ENCODE measurements around the gene ST8SIA6. TPM values are rescaled to one million over a fixed set of nuclear protein-coding genes. Genes with fewer than 3 reads are reported as not detected.

The ST8SIA6 gene
- total and polyA plus RNA-seq, 9 of the 15 experiments (the other 6 are each of a cell fraction or from before 2014, with no cell fraction given): 0.69 to 6.7 (median 5.0) TPM

GRCh38 chr10:17335065-17335464 lies 119.3 kb downstream of the ST8SIA6 start:
- 0 out of 2 replicates have a peak, but pooled peaks have one; percentile 8 for TF ChIP-seq ZNF316 (IDR thresholded peaks at IDR 0.05)
- TF ChIP-seq ZNF518B (CRISPR knock-in tag; IDR thresholded peaks at IDR 0.05): no peak
- Histone ChIP-seq H3K4me2 (ENCODE audit: insufficient read depth, low read length) (no peak overlapping the region), H2AFZ (ENCODE audit: low read depth, low read length) (no peak overlapping the region), H3K36me3 (ENCODE audit: control insufficient read depth, insufficient read depth, low read length) (no peaks in the 10 kb centered on the region), H3K9me3 (replicated peaks; ENCODE audit: control insufficient read depth, insufficient read depth, low read depth, low read length) (peaks cover 4% of the 10 kb centered on the region; the same call in 1 of the 2 replicates), H3K9me1 (ENCODE audit: control insufficient read depth, insufficient read depth, low read length) (no peaks in the 10 kb centered on the region), H3K27ac (ENCODE audit: extremely low read depth, low read depth, low read length) (no peak overlapping the region), H3K79me2 (ENCODE audit: control insufficient read depth, insufficient read depth, low read length) (no peaks in the 10 kb centered on the region), H4K20me1 (replicated peaks; ENCODE audit: control insufficient read depth, insufficient read depth, low read length) (no peaks in the 10 kb centered on the region), H3K4me1 (replicated peaks in 1 of 2; ENCODE audit: control insufficient read depth in 2 of 2, insufficient read depth in 2 of 2, low read length in 2 of 2) (no peaks in the 10 kb centered on the region), H3K9ac (ENCODE audit: insufficient read depth in 1 of 2, low read depth in 2 of 2, low read length in 2 of 2) (no peak overlapping the region), H3K27me3 (ENCODE audit: control insufficient read depth in 2 of 2, insufficient read depth in 2 of 2, low read length in 2 of 2) (no peaks in the 10 kb centered on the region), H3K4me3 (no peak overlapping the region)
- ChIA-PET CTCF (ENCODE audit: low intra/inter-chr PET ratio) (no interaction called here), POLR2A (no interaction called here)
- BruUV-seq (replicated peaks): no TSS peak
- DNase-seq (ENCODE audit: extremely low read depth in 1 of 4, low spot score in 3 of 4) (no peak), ATAC-seq (no peak), FAIRE-seq (no peak)
- intact Hi-C loops (cut with micrococcal nuclease) (no loop called here), in situ Hi-C loops (cut with MboI) (no loop called here)
- WGBS (ENCODE audit: insufficient coverage, low coverage, missing lambda C conversion rate): 51% methylated on average over 2 of the region's 2 CpGs

GRCh38 chr10:17330501-17330900 lies 123.9 kb downstream of the ST8SIA6 start:
- ChIA-PET POLR2A (no interaction called here), CTCF (ENCODE audit: low intra/inter-chr PET ratio) (no interaction called here)
- BruUV-seq (replicated peaks): no TSS peak
- H3K9ac ChIP-seq (ENCODE audit: insufficient read depth in 1 of 2, low read depth in 2 of 2, low read length in 2 of 2): no peak overlapping the region
- H3K4me1 ChIP-seq (replicated peaks in 1 of 2; ENCODE audit: control insufficient read depth in 2 of 2, insufficient read depth in 2 of 2, low read length in 2 of 2): no peaks in the 10 kb centered on the region
- DNase-seq (ENCODE audit: extremely low read depth in 1 of 4, low spot score in 3 of 4): no peak
- H4K20me1 ChIP-seq (replicated peaks; ENCODE audit: control insufficient read depth, insufficient read depth, low read length): no peaks in the 10 kb centered on the region
- H3K36me3 ChIP-seq (ENCODE audit: control insufficient read depth, insufficient read depth, low read length): no peaks in the 10 kb centered on the region
- TF ChIP-seq ZNF444 (CRISPR knock-in tag; IDR thresholded peaks at IDR 0.05): no peak
- TF ChIP-seq, protein P1, sequence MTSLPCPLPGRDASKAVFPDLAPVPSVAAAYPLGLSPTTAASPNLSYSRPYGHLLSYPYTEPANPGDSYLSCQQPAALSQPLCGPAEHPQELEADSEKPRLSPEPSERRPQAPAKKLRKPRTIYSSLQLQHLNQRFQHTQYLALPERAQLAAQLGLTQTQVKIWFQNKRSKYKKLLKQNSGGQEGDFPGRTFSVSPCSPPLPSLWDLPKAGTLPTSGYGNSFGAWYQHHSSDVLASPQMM (CRISPR knock-in tag; IDR thresholded peaks at IDR 0.05): no peak
- TF ChIP-seq TBL1XR1 (IDR thresholded peaks at IDR 0.05; ENCODE audit: low read length in 2 of 2): no peak
- TF ChIP-seq LARP7 (IDR thresholded peaks at IDR 0.05): no peak
- WGBS (ENCODE audit: insufficient coverage, low coverage, missing lambda C conversion rate): 36% methylated on average over 2 of the region's 2 CpGs
- H3K79me2 ChIP-seq (ENCODE audit: control insufficient read depth, insufficient read depth, low read length): no peaks in the 10 kb centered on the region
- H2AFZ ChIP-seq (ENCODE audit: low read depth, low read length): no peak overlapping the region
- in situ Hi-C loops (cut with MboI) (no loop called here), intact Hi-C loops (cut with micrococcal nuclease) (no loop called here)
- no peak overlapping the region for H3K4me2 ChIP-seq (ENCODE audit: insufficient read depth, low read length)
- ATAC-seq: no peak
- H3K27ac ChIP-seq (ENCODE audit: extremely low read depth, low read depth, low read length): no peak overlapping the region
- no peak for FAIRE-seq
- no peaks in the 10 kb centered on the region for H3K9me1 ChIP-seq (ENCODE audit: control insufficient read depth, insufficient read depth, low read length)
- H3K27me3 ChIP-seq (ENCODE audit: control insufficient read depth in 2 of 2, insufficient read depth in 2 of 2, low read length in 2 of 2): no peaks in the 10 kb centered on the region
- H3K9me3 ChIP-seq (replicated peaks; ENCODE audit: control insufficient read depth, insufficient read depth, low read depth, low read length): no peaks in the 10 kb centered on the region
- no peak overlapping the region for H3K4me3 ChIP-seq

Data from K562 (cell line).